HEK293T (cell line): ENCODE measurements around the gene MRPL21.

ENCODE experiments used
- ELF4 ChIP-seq: fragments of 450-650 bp; IDR thresholded peaks from 2 replicates; pipeline ENCODE4 v1.6.1; 2017; ENCODE audit warnings: antibody characterized with exemption
- SP1 ChIP-seq: fragments of 450-650 bp; IDR thresholded peaks from 2 replicates; pipeline ENCODE4 v1.6.1; 2017
- TARDBP ChIP-seq: fragments of 450-650 bp; IDR thresholded peaks from 2 replicates; pipeline ENCODE4 v1.6.1; 2016

- TF ChIP-seq ELF4, result no peak
- no peak for TF ChIP-seq SP1
- no peak for TF ChIP-seq TARDBP
Measured at GRCh38 chr11:68934666-68935065, 31.0 kb upstream of the MRPL21 start.
